ENCODE data around the gene LMCD1.

- no peak for TF ChIP-seq CTCF (IDR thresholded peaks at IDR 0.05; ENCODE audit: insufficient read depth, low read length)
- TF ChIP-seq GABPA (IDR thresholded peaks at IDR 0.05; ENCODE audit: low read depth) = no peak
Observed at GRCh38 chr3:8623741-8624140, 122.1 kb downstream of the LMCD1 start.
